Measurements from ENCODE around the gene ELAVL4. TPM values are rescaled to one million over a fixed set of nuclear protein-coding genes. Genes with fewer than 3 reads are reported as not detected.

ELAVL4 gene
- total and polyA plus RNA-seq, 2 donors (not counting 3 experiments of a cell fraction or from before 2014, with no cell fraction given): not detected

DNA sequence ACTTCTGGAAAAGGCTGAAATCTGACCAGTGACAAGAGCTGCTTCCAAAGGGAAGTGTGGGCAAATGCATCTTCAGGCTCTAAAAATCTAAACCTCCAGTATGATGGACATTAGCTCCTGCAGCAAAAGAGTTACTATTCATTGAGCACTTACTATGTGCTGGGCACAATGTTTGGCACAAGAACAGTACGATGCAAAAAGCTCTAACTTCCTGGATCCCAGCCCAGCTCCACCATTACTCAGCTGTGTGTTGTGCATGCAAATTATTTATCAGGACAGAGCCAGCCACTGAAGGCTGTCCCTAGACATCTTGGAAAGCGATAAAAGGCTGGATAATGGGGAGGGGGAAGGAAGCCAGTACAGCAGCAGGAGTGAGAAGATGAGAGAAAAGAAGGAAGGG lies 143.5 kb downstream of the ELAVL4 start:
- Histone ChIP-seq H3K4me1 (ENCODE audit: control insufficient read depth, extremely low read depth, insufficient read depth, low read length) (no peaks in the 10 kb centered on the region), H3K4me3 (replicated peaks in 1 of 3; ENCODE audit: insufficient read depth in 1 of 3, low read depth in 1 of 3, low read length in 3 of 3) (no peak overlapping the region), H2AFZ (ENCODE audit: low read depth, low read length) (no peak overlapping the region), H3K27ac (ENCODE audit: insufficient read depth, low read depth, low read length) (no peak overlapping the region), H3K9me1 (replicated peaks; ENCODE audit: control insufficient read depth, extremely low read depth, insufficient read depth, low read length) (no peaks in the 10 kb centered on the region), H4K20me1 (replicated peaks; ENCODE audit: control insufficient read depth, extremely low read depth, insufficient read depth, low read length) (no peaks in the 10 kb centered on the region), H3K9me3 (replicated peaks; ENCODE audit: control insufficient read depth, insufficient read depth, low read length) (no peaks in the 10 kb centered on the region), H3K27me3 (ENCODE audit: control insufficient read depth in 2 of 2, insufficient read depth in 2 of 2, low read length in 2 of 2) (no peaks in the 10 kb centered on the region), H3K36me3 (ENCODE audit: control insufficient read depth in 2 of 2, extremely low read depth in 1 of 2, insufficient read depth in 2 of 2, low read length in 2 of 2) (no peaks in the 10 kb centered on the region), H3K4me2 (ENCODE audit: insufficient read depth, low read length) (no peak overlapping the region), H3K79me2 (ENCODE audit: control insufficient read depth, insufficient read depth, low read length) (no peaks in the 10 kb centered on the region), H3K9ac (replicated peaks; ENCODE audit: extremely low read depth, insufficient read depth, low read length) (no peak overlapping the region)
- DNase-seq (ENCODE audit: low read depth, low spot score) (no peak), FAIRE-seq (no peak)
- intact Hi-C loops (cut with micrococcal nuclease) (no loop called here), dilution Hi-C loops (cut with MboI; ENCODE audit: extremely low pct_ligation_motif_present, low sequenced_read_pairs) (no loop called here)
- ChIA-PET POLR2A (no interaction called here), CTCF (no interaction called here)
- TF ChIP-seq EZH2 (IDR thresholded peaks at IDR 0.05; ENCODE audit: borderline replicate concordance, low read depth, low read length, severe bottlenecking) (no peak), MYC (IDR thresholded peaks at IDR 0.05; ENCODE audit: low read depth, low read length) (no peak), GATA2 (IDR thresholded peaks at IDR 0.05; ENCODE audit: insufficient read depth, insufficient read length, low read depth, low read length) (no peak), POLR2A (IDR thresholded peaks at IDR 0.05; ENCODE audit: low read depth, low read length) (no peak), FOS (IDR thresholded peaks at IDR 0.05; ENCODE audit: borderline replicate concordance, insufficient read depth, low read length) (no peak), POLR2AphosphoS5 (IDR thresholded peaks at IDR 0.05; ENCODE audit: insufficient read depth, low read depth, low read length) (no peak), JUN (IDR thresholded peaks at IDR 0.05; ENCODE audit: borderline replicate concordance, insufficient read depth, insufficient read length, low read depth) (no peak)
- TF ChIP-seq, protein P1, sequence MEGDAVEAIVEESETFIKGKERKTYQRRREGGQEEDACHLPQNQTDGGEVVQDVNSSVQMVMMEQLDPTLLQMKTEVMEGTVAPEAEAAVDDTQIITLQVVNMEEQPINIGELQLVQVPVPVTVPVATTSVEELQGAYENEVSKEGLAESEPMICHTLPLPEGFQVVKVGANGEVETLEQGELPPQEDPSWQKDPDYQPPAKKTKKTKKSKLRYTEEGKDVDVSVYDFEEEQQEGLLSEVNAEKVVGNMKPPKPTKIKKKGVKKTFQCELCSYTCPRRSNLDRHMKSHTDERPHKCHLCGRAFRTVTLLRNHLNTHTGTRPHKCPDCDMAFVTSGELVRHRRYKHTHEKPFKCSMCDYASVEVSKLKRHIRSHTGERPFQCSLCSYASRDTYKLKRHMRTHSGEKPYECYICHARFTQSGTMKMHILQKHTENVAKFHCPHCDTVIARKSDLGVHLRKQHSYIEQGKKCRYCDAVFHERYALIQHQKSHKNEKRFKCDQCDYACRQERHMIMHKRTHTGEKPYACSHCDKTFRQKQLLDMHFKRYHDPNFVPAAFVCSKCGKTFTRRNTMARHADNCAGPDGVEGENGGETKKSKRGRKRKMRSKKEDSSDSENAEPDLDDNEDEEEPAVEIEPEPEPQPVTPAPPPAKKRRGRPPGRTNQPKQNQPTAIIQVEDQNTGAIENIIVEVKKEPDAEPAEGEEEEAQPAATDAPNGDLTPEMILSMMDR (IDR thresholded peaks at IDR 0.05; ENCODE audit: extremely low read depth in 1 of 2, insufficient read depth in 1 of 2, low read depth in 1 of 2, low read length in 2 of 2): no peak
- TF ChIP-seq, protein P2, sequence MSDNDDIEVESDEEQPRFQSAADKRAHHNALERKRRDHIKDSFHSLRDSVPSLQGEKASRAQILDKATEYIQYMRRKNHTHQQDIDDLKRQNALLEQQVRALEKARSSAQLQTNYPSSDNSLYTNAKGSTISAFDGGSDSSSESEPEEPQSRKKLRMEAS (IDR thresholded peaks at IDR 0.05; ENCODE audit: insufficient read depth, insufficient read length): no peak
- BruUV-seq (replicated peaks): no TSS peak

Other genes starting within 250 kb of the ELAVL4 start
- not detected in 2 replicates for gene AGBL4, start 85.0 kb upstream of the ELAVL4 start, total RNA-seq
- gene AGBL4, start 85.0 kb upstream of the ELAVL4 start, polyA plus RNA-seq: not detected in 2 replicates